Stimulated activated naive B cell treated with anti-CD40 and anti-IgM and Interleukin-4, amounts not matched to agents 10 μg/mL and 1 μg/mL and 100 μg/mL, for 72 hours (primary cell): ENCODE measurements around the gene POLE.

Experiments used
- ATAC-seq, 2 donors: fragments of 150-1000 bp; cut with Tn5 transposase; replicated peaks; 2 replicates each; pipeline ENCODE4 v1.10.0; 2021; ENCODE audit warnings: moderate library complexity in 1 of 2
- DNase-seq: peaks from one replicate; pipeline ENCODE4 v3.0.0; 2021
- H3K27ac Mint-ChIP-seq: one replicate; pipeline ENCODE4 v1.8.0; 2022; ENCODE audit warnings: mild to moderate bottlenecking, mixed read lengths
- H3K27me3 Mint-ChIP-seq, 2 donors: one replicate each; pipeline ENCODE4 v1.8.0; 2022; ENCODE audit warnings: mixed read lengths in 2 of 2
- H3K36me3 Mint-ChIP-seq, 2 donors: one replicate each; pipeline ENCODE4 v1.8.0; 2022; ENCODE audit warnings: mixed read lengths in 2 of 2, mild to moderate bottlenecking in 1 of 2
- H3K4me1 Mint-ChIP-seq, 2 donors: one replicate each; pipeline ENCODE4 v1.8.0; 2022; ENCODE audit warnings: mixed read lengths in 2 of 2, mild to moderate bottlenecking in 1 of 2
- H3K4me3 Mint-ChIP-seq, 2 donors: one replicate each; pipeline ENCODE4 v1.8.0; 2022; ENCODE audit warnings: mild to moderate bottlenecking in 2 of 2, mixed read lengths in 2 of 2, moderate library complexity in 1 of 2
- H3K9me3 Mint-ChIP-seq, 2 donors: one replicate each; pipeline ENCODE4 v1.8.0; 2022; ENCODE audit warnings: mixed read lengths in 2 of 2, mild to moderate bottlenecking in 1 of 2

The POLE gene

DNA sequence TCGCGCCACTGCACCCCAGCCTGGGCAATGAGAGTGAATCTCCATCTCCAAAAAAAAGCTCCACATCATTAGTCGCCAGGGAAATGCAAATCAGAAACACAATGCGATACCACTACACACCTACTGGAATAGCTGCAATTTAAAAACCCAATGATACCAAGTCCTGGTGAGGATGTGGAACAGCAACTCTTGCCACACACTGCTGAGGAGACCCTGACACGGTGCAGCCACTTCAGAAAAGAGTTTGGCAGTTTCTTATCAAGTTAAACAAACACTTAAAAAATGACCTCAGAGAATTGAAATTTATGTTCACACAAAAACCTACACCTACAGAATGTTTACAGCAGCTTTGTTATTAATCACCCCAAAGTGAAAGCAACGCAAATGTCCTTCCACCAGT, 56.5 kb downstream of the POLE start:
- no peak for DNase-seq
- Mint-ChIP-seq H3K4me3 (no peak overlapping the region), H3K27me3 (no peaks in the 10 kb centered on the region), H3K4me1 (peaks cover 15 to 37% of the 10 kb centered on the region in 2 donors), H3K9me3 (no peaks in the 10 kb centered on the region), H3K27ac (no peak overlapping the region), H3K36me3 (peaks cover 44 to 64% of the 10 kb centered on the region in 2 donors)
- ATAC-seq: no peak

DNA sequence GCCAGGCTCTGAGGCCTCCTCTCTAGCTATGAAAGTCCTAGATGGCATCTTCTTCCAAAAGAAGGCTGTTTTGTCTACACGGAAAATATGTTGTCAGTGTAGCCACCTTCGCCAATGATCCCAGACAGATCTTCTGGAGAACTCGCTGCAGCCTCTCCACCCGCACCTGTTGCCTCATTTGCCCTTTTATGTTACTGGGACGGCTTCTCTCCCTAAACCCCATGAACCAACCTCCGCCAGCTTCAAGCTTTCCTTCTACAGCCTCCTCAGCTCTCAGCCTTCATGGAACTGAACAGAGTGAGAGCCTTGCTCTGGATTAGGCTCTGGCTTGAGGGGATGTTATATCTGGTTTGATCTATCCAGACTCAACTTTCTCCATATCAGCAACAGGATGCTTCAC, 57.8 kb downstream of the POLE start:
- Mint-ChIP-seq H3K4me3 (no peak overlapping the region), H3K4me1 (peaks cover 11 to 27% of the 10 kb centered on the region in 2 donors), H3K27ac (no peak overlapping the region), H3K9me3 (no peaks in the 10 kb centered on the region), H3K27me3 (no peaks in the 10 kb centered on the region), H3K36me3 (peaks cover 40 to 61% of the 10 kb centered on the region in 2 donors)
- ATAC-seq: no peak
- DNase-seq: no peak

DNA sequence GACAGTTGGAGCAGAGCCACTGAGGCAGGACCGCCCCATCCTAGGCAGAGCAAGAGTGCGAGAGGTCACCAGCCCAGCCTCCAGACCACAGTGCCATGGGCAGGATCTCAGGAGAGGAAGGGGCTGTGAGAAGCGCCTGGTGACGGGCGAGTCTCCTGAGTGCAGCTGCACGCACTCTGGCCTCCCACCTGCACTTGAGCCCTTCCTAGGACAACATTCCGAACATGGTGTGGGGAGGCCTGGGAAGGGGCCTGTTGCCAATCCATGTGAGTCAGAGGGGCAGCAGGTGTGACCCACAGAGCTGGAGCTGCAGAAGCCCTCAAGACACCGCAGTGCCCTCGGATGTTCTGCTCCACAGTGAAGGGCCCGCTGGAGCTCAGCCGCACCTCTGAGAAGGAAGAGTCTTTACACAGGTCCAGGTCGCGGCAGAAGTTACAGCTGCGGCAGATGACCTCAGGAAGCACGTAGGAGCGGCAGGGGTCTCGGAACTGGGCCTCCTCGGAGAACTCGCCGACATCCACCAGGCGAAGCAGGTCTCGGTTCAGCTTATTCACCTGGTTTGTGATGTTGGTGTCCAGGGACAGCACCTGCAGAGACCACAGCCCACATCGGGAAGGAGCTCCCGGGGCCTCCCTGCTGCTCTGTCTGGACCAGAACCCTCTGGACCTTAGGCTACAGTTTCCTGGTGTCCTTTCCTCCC, 61.3 kb downstream of the POLE start:
- Mint-ChIP-seq H3K4me1 (no peaks in the 10 kb centered on the region), H3K27ac (no peak overlapping the region), H3K4me3 (no peak overlapping the region), H3K36me3 (peaks cover 31 to 41% of the 10 kb centered on the region in 2 donors), H3K9me3 (no peaks in the 10 kb centered on the region), H3K27me3 (no peaks in the 10 kb centered on the region)
- ATAC-seq (no peak), DNase-seq (no peak)

DNA sequence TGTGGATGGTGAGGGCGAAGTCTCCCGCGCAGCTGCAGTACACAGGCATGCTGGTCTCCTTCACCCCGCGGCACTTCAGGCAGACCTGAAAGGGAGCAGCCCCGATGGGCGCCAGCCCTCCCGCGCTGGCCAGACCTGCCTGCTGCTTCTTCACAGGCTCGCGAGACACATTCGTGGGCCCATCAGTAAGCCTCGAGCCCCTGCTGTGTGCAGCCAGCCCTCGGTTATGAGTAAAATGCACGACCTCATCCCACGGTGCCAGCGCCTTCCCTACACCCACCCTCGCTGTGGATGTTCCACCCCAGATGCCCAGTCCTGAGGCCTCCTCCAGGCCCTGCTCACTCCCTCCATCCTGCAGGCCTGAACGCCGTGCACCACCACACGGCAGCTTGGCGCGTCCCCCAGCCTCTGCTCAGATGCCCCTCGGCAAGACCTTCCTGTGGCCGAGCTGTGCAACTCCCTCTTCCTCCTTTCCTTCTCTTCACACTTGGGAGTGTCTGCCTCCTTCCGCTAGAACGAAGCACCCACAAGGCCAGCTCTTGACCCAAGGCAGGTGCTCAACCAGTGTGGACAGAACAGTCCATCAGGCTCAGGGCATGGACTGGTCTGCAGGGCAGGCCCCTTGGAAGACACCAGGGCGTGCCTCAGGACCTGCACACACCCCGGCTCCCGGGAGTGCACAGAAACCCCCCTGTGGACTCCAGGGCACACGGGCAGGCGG, 62.1 kb downstream of the POLE start:
- DNase-seq (no peak), ATAC-seq (no peak)
- Mint-ChIP-seq H3K4me1 (no peaks in the 10 kb centered on the region), H3K9me3 (no peaks in the 10 kb centered on the region), H3K36me3 (peaks cover 24 to 34% of the 10 kb centered on the region in 2 donors), H3K4me3 (no peak overlapping the region), H3K27ac (no peak overlapping the region), H3K27me3 (no peaks in the 10 kb centered on the region)

DNA sequence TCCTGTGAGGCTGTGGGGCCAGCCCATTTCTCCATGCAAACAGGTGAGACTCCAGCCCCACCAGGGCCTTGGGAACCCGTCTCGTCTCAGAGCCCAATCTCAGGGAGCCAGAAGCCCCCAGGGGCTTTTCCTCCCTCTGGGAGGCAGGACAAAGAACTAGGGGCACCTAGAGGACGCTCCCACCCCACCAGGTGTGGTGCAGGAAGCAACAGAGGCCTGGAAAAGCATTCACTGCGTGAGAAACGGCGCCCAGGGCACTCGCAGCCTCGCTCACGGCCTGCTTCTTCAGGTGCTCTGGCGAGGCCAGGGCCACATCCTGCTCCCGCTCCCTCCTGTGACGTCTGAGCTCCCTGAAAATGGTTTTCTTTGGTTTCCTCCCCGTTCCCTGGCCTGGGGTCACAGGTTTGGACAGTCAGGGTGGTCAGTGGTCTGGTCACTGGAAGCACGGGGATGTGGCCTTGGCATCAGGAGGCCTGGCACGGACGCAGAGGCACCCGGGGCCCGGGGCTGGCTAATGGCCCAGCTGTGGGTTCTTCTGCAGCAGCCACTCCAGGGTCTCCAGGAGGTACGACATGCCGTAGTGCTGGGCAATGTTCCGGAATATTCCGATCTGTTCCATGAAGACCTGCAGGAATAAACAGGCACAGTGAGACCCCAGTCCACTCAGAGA, 62.8 kb downstream of the POLE start:
- H3K27ac Mint-ChIP-seq: no peak overlapping the region

DNA sequence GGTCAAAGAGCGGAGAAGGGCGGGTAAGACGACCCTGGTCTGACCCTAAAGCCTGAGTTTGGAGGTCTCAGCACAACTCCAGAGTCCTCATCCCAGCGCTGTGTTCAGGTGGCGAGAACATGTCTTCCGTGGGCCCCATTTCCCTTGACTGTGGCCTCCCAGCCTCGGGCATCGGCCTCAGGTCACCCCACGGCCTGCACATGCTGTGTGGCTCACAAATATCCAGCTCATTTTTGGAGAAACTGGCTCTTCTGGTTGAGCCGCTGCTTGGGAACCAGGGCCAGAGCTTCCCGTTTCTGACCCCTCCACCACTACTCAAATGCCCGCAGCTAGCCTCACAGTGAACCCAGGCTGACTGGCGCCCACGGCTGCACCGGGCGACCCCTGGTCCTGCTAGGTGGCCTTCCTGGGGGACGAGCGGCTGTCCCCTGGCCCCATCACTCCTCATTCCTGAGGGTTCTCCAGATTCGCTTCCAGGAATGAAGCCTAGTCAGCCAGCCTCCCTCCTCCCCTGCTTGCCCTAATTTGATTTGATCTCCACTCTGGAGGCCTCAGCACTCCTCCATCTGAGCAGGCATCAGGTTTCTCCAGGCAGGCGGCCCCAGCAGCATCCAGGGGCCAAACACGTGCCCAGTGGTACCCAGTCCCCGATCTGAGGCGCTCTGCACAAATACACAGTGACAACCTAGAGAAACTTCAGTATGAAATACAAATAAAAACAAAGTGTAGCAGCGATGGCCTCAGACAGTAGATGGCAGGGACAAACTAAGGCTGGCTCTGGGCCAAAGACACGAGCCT, 63.9 kb downstream of the POLE start:
- peaks cover 0 to under 1% of the 10 kb centered on the region in 2 donors for H3K4me1 Mint-ChIP-seq
- H3K27ac Mint-ChIP-seq: no peak overlapping the region
- H3K9me3 Mint-ChIP-seq: no peaks in the 10 kb centered on the region
- ATAC-seq (no peak), DNase-seq (no peak)
- peaks cover 14 to 20% of the 10 kb centered on the region in 2 donors for H3K36me3 Mint-ChIP-seq
- no peak overlapping the region for H3K4me3 Mint-ChIP-seq
- peaks cover under 1 to 1% of the 10 kb centered on the region in 2 donors for H3K27me3 Mint-ChIP-seq

More for the DNA sequence above, 62.8 kb downstream of the POLE start:
- Mint-ChIP-seq H3K4me1 (no peaks in the 10 kb centered on the region), H3K27me3 (no peaks in the 10 kb centered on the region), H3K4me3 (no peak overlapping the region), H3K36me3 (peaks cover 17 to 26% of the 10 kb centered on the region in 2 donors), H3K9me3 (no peaks in the 10 kb centered on the region)
- DNase-seq (no peak), ATAC-seq (no peak)

DNA sequence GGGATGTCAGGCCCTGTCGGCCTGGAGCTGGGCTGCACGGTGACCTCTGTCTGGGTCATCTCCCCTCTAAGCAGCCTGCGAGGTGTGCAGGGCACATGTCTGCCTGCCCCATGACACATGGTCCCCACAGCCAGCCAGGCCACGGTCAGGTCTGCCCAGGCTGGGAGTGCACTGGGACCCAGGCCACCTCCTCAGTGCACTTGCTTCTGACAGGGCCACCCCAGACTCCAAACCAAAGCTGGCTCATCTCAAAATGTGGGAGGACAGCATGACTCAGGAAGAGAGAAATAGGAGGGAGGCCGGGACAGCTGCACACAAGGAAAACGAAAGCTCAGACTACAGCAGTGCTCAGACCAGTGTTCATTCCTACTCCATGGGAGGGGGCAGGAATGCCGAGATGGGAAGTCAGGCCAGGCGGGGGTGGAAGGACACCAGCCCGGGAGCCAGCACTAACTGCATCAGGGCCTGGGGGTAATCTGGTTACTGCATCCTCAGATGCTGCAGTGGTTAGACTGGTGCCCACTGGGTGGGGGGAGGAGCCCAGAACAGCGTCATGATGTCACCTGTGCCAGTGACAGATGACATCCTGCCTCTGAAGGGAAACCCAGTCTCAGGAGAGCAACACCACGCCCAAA, 64.6 kb downstream of the POLE start:
- peaks cover 5 to 8% of the 10 kb centered on the region in 2 donors for H3K4me1 Mint-ChIP-seq
- ATAC-seq: no peak
- DNase-seq: no peak
- peaks cover 19 to 27% of the 10 kb centered on the region in 2 donors for H3K36me3 Mint-ChIP-seq
- peak overlapping the region; percentile 42 for H3K27ac Mint-ChIP-seq
- peaks cover 2 to 5% of the 10 kb centered on the region in 2 donors for H3K9me3 Mint-ChIP-seq
- H3K27me3 Mint-ChIP-seq: peaks cover 7 to 8% of the 10 kb centered on the region in 2 donors
- H3K4me3 Mint-ChIP-seq: no peak overlapping the region

DNA sequence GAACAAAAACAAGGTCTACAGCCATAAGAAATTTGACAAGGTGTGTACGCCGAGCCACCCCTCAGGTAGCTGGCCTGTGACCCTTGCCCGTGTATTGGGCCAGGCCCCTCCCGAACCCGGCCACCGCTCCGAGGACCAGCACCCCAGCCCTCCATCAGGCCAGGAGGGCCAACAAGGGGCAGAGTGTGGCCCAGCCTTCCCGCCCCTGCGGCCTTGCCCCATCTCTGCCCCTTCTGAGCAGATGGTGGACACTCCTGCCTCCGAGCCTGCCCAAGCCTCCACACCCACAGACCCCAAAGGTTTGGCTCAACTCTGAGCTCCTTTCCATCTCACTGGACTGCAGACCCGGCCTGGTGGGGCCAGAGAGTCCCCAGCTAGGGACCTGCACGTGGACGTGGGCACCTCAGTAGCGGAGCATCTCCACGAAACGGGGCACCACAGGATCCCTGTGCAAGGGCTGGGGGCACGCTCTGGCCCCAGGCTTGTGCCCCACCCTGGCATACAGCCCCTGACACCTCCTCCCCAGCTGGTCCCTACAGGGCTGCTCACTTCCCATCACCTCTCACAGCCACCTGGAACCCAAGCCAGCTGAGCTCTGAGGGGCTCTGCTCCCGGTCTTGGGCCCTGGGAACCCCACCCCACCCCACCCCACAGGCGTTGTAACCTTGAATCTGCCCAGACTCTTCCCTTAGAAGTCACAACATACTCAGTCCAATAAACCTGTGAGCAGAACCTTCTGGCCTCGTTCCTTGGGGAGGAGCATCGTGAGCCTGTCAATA, 65.3 kb downstream of the POLE start:
- Mint-ChIP-seq H3K36me3 (peaks cover 20 to 28% of the 10 kb centered on the region in 2 donors), H3K4me1 (peaks cover 5 to 8% of the 10 kb centered on the region in 2 donors), H3K27ac (peak overlapping the region; percentile 80), H3K4me3 (no peak overlapping the region), H3K27me3 (peaks cover 13 to 15% of the 10 kb centered on the region in 2 donors), H3K9me3 (peaks cover 2 to 5% of the 10 kb centered on the region in 2 donors)
- no peak for DNase-seq
- no peak for ATAC-seq

DNA sequence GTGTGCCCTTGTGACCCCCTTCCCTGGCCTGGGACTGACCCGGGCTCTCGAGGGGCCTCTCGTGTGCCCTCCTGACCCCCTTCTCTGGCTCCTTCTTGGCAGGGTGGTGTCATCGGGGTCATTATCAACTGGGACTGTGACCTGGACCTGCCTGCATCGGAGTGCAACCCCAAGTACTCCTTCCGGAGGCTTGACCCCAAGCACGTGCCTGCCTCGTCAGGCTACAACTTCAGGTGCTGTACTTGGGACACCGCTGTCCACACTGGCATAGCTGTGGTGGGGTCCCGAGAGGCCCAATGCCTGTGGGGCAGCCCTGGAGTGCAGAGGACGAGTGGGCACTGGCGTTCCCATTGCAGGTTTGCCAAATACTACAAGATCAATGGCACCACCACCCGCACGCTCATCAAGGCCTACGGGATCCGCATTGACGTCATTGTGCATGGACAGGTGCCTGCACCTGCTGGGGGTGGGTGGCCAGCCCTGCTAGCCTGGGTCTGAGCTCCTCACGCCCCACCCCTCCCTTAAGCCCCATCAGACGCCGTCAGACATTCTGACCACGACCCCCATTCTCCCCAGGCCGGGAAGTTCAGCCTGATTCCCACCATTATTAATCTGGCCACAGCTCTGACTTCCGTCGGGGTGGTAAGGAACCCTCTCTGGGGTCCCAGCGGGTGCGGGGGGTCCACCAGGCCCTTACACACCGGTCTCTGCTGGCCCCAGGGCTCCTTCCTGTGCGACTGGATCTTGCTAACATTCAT, 66.1 kb downstream of the POLE start:
- Mint-ChIP-seq H3K4me3 (no peak overlapping the region), H3K4me1 (peaks cover 5 to 8% of the 10 kb centered on the region in 2 donors), H3K27me3 (peaks cover 16 to 22% of the 10 kb centered on the region in 2 donors), H3K9me3 (peaks cover 2 to 5% of the 10 kb centered on the region in 2 donors), H3K36me3 (peaks cover 20 to 32% of the 10 kb centered on the region in 2 donors), H3K27ac (peak overlapping the region; percentile 63)
- peak in 1 of 2 donors; percentile 11 for ATAC-seq
- DNase-seq: no peak

DNA sequence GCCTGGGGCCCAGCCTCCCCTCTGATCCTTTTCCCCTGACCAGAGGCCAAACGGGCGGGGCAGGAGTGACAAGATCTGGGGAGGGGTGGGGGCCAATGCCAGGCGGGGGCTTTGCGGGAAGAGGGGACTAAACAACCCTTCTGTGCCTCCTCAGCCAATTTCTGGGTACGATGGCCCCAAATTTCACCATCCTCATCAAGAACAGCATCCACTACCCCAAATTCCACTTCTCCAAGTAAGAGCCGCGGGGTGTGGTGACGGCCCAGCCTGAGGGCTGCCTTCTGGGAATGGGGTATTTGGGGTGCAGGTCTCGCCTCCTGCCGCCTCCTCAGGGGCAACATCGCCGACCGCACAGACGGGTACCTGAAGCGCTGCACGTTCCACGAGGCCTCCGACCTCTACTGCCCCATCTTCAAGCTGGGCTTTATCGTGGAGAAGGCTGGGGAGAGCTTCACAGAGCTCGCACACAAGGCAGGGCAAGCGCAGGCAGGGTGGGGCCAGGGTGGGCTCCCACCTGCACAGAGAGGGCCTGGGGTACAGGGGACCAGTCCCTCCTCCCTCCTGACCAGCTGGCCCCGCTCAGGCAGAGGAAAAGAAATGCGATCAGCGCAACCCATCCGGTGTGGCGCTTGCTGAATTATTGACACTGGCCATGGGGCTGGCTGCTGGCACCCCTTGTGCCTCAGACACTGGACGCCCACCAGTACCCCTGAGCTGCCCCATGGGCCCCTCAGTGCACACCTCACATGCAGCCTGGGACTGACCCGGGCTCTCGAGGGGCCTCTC, 66.8 kb downstream of the POLE start:
- H3K4me3 Mint-ChIP-seq: no peak overlapping the region
- no peak overlapping the region for H3K27ac Mint-ChIP-seq
- H3K27me3 Mint-ChIP-seq: peaks cover 24 to 29% of the 10 kb centered on the region in 2 donors
- ATAC-seq (peak; percentile 7 to 15), DNase-seq (no peak)
- peaks cover 13 to 26% of the 10 kb centered on the region in 2 donors for H3K36me3 Mint-ChIP-seq
- peaks cover 5 to 8% of the 10 kb centered on the region in 2 donors for H3K4me1 Mint-ChIP-seq
- H3K9me3 Mint-ChIP-seq: peaks cover 2 to 5% of the 10 kb centered on the region in 2 donors

DNA sequence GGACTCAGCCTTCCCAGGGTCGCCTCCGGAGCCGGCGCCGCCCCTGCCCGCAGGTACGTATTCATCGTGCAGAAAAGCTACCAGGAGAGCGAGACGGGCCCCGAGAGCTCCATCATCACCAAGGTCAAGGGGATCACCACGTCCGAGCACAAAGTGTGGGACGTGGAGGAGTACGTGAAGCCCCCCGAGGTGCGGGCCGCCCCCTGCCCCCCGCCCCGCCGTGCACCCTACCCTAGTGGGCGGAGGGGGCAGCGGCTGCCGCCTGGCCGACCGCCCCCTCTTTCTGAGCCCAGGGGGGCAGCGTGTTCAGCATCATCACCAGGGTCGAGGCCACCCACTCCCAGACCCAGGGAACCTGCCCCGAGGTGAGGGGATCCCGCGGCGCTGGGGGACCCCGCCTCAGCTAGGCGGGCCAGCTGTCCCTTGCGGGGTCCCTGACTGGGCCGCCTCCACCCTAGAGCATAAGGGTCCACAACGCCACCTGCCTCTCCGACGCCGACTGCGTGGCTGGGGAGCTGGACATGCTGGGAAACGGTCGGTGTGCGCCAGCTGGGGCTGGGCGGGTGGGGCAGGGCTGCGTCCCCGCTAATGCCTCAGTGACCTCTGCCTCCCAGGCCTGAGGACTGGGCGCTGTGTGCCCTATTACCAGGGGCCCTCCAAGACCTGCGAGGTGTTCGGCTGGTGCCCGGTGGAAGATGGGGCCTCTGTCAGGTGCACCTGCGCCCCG, 67.6 kb downstream of the POLE start:
- peaks cover 8 to 14% of the 10 kb centered on the region in 2 donors for H3K4me1 Mint-ChIP-seq
- no peak overlapping the region for H3K4me3 Mint-ChIP-seq
- H3K27me3 Mint-ChIP-seq: peaks cover 29 to 34% of the 10 kb centered on the region in 2 donors
- peaks cover 2 to 5% of the 10 kb centered on the region in 2 donors for H3K9me3 Mint-ChIP-seq
- ATAC-seq (no peak), DNase-seq (no peak)
- H3K27ac Mint-ChIP-seq: no peak overlapping the region
- H3K36me3 Mint-ChIP-seq: peaks cover 10 to 18% of the 10 kb centered on the region in 2 donors
